Neural cell (in vitro differentiated cells): ENCODE data around the gene SEC14L3.

Experiments used
- EP300 ChIP-seq: fragments of 450-650 bp; conservative IDR thresholded peaks from 2 replicates; pipeline ENCODE4 v1.6.1; 2014; ENCODE audit warnings: antibody characterized with exemption, mild to moderate bottlenecking, moderate library complexity; ENCODE audit not compliant: poor library complexity, severe bottlenecking
- POLR2AphosphoS5 ChIP-seq: IDR thresholded peaks from 2 replicates; pipeline ENCODE4 v1.6.1; 2012
- REST ChIP-seq: IDR thresholded peaks from 2 replicates; pipeline ENCODE4 v1.6.1; 2012; ENCODE audit warnings: borderline replicate concordance
- SMC3 ChIP-seq: fragments of 450-650 bp; conservative IDR thresholded peaks from 2 replicates; pipeline ENCODE4 v1.6.1; 2014; ENCODE audit warnings: antibody characterized with exemption, mild to moderate bottlenecking, moderate library complexity; ENCODE audit not compliant: poor library complexity
- TAF1 ChIP-seq: IDR thresholded peaks from 2 replicates; pipeline ENCODE4 v1.6.1; 2012; ENCODE audit warnings: low read depth
- TF ChIP-seq, protein P1 (sequence below): fragments of 450-650 bp; IDR thresholded peaks from 2 replicates; pipeline ENCODE4 v1.5.1; 2014; ENCODE audit warnings: antibody characterized with exemption, mild to moderate bottlenecking, moderate library complexity; ENCODE audit not compliant: poor library complexity, severe bottlenecking

DNA sequence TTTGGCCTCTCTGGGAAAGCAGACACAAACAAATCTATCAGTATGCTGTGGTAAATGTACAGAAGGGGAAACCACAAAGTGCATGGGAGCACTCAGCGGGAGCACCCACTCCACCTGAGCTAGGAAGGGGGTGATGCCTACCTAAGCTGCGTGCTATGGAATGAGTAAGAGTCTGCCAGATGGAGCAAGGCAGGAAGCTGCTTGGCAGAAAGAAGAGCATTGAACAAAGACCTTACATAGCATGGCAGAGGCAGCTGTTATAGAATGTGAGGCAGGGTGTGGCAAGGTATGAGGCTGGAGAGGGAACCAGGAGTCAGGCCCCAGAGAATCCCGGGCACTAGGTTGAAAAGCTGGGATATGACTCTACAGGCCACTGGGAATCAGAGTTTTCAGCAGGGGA lies 60.0 kb downstream of the SEC14L3 start:
- TF ChIP-seq, protein P1, sequence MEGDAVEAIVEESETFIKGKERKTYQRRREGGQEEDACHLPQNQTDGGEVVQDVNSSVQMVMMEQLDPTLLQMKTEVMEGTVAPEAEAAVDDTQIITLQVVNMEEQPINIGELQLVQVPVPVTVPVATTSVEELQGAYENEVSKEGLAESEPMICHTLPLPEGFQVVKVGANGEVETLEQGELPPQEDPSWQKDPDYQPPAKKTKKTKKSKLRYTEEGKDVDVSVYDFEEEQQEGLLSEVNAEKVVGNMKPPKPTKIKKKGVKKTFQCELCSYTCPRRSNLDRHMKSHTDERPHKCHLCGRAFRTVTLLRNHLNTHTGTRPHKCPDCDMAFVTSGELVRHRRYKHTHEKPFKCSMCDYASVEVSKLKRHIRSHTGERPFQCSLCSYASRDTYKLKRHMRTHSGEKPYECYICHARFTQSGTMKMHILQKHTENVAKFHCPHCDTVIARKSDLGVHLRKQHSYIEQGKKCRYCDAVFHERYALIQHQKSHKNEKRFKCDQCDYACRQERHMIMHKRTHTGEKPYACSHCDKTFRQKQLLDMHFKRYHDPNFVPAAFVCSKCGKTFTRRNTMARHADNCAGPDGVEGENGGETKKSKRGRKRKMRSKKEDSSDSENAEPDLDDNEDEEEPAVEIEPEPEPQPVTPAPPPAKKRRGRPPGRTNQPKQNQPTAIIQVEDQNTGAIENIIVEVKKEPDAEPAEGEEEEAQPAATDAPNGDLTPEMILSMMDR, result no peak
- TF ChIP-seq POLR2AphosphoS5 (no peak), TAF1 (no peak), REST (no peak), SMC3 (no peak), EP300 (no peak)
